Measurements from ENCODE around the gene EFCAB13. TPM values are rescaled to one million over a fixed set of nuclear protein-coding genes. Genes with fewer than 3 reads are reported as not detected.
"Not testable (repeated sequence)": the region's sequence is repeated elsewhere in the genome, so short reads cannot be mapped to it uniquely, and the experiment has no call there.

The EFCAB13 gene
- total RNA-seq, 1 donor from 2014 or later = 5.2 TPM

GRCh38 chr17:47404875-47405274 is 81.1 kb downstream of the EFCAB13 start:
- no peaks in the 10 kb centered on the region for H3K27me3 Mint-ChIP-seq
- H3K4me1 Mint-ChIP-seq (ENCODE audit: low read depth) = peaks cover 7% of the 10 kb centered on the region
- TF ChIP-seq, protein P1, sequence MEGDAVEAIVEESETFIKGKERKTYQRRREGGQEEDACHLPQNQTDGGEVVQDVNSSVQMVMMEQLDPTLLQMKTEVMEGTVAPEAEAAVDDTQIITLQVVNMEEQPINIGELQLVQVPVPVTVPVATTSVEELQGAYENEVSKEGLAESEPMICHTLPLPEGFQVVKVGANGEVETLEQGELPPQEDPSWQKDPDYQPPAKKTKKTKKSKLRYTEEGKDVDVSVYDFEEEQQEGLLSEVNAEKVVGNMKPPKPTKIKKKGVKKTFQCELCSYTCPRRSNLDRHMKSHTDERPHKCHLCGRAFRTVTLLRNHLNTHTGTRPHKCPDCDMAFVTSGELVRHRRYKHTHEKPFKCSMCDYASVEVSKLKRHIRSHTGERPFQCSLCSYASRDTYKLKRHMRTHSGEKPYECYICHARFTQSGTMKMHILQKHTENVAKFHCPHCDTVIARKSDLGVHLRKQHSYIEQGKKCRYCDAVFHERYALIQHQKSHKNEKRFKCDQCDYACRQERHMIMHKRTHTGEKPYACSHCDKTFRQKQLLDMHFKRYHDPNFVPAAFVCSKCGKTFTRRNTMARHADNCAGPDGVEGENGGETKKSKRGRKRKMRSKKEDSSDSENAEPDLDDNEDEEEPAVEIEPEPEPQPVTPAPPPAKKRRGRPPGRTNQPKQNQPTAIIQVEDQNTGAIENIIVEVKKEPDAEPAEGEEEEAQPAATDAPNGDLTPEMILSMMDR (IDR thresholded peaks at IDR 0.05; ENCODE audit: unreplicated experiment) = no peak
- no peaks in the 10 kb centered on the region for H3K9me3 Mint-ChIP-seq (ENCODE audit: low read depth)
- H3K4me3 Mint-ChIP-seq (ENCODE audit: low read depth) = no peak overlapping the region
- H3K27ac Mint-ChIP-seq = no peak overlapping the region
- no peak for DNase-seq (ENCODE audit: low spot score, unreplicated experiment)
- no peaks in the 10 kb centered on the region for H3K36me3 Mint-ChIP-seq (ENCODE audit: insufficient read depth)

GRCh38 chr17:47413872-47414271 is 90.1 kb downstream of the EFCAB13 start:
- TF ChIP-seq, protein P1 (IDR thresholded peaks at IDR 0.05; ENCODE audit: unreplicated experiment) = no peak
- H3K9me3 Mint-ChIP-seq (ENCODE audit: low read depth) = no peaks in the 10 kb centered on the region
- no peak overlapping the region for H3K27ac Mint-ChIP-seq
- H3K4me3 Mint-ChIP-seq (ENCODE audit: low read depth) = no peak overlapping the region
- no peak for DNase-seq (ENCODE audit: low spot score, unreplicated experiment)
- H3K36me3 Mint-ChIP-seq (ENCODE audit: insufficient read depth) = peaks cover 2% of the 10 kb centered on the region
- H3K27me3 Mint-ChIP-seq = no peaks in the 10 kb centered on the region
- H3K4me1 Mint-ChIP-seq (ENCODE audit: low read depth) = no peaks in the 10 kb centered on the region

DNA sequence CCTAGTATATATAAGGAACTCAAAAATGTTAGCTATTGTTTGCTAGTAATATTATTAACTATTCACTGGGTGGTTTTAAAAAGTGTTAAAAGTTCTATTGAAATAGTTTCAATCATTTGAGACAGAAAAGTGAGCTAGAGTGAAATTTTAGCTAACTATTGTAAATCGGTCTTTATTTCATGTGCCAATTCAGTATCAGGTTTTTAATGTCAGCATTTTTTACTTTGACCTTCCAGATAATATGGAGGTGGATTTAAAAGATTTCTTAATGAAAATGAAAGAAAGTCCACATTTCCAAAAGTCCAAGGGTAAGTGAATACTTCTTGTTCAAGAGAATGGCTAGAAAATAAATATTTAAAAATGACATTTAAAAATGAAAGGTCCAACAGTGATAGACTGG is 90.9 kb downstream of the EFCAB13 start:
- TF ChIP-seq, protein P1 (IDR thresholded peaks at IDR 0.05; ENCODE audit: unreplicated experiment) = no peak
- H3K36me3 Mint-ChIP-seq (ENCODE audit: insufficient read depth) = peaks cover 2% of the 10 kb centered on the region
- H3K27me3 Mint-ChIP-seq = no peaks in the 10 kb centered on the region
- H3K4me3 Mint-ChIP-seq (ENCODE audit: low read depth) = no peak overlapping the region
- no peak overlapping the region for H3K27ac Mint-ChIP-seq
- no peaks in the 10 kb centered on the region for H3K4me1 Mint-ChIP-seq (ENCODE audit: low read depth)
- H3K9me3 Mint-ChIP-seq (ENCODE audit: low read depth) = no peaks in the 10 kb centered on the region
- DNase-seq (ENCODE audit: low spot score, unreplicated experiment) = no peak

- Mint-ChIP-seq H3K9me3 (ENCODE audit: low read depth) (peaks cover 8% of the 10 kb centered on the region), H3K27ac (no peak overlapping the region), H3K27me3 (peaks cover 25% of the 10 kb centered on the region), H3K4me1 (ENCODE audit: low read depth) (peaks cover 2% of the 10 kb centered on the region), H3K36me3 (ENCODE audit: insufficient read depth) (peaks cover 19% of the 10 kb centered on the region), H3K4me3 (ENCODE audit: low read depth) (peak overlapping the region; percentile 72)
- TF ChIP-seq, protein P1 (IDR thresholded peaks at IDR 0.05; ENCODE audit: unreplicated experiment) = no peak
- peak; percentile 31 for DNase-seq (ENCODE audit: low spot score, unreplicated experiment)
Measured at GRCh38 chr17:47423406-47424295, 99.9 kb downstream of the EFCAB13 start.

DNA sequence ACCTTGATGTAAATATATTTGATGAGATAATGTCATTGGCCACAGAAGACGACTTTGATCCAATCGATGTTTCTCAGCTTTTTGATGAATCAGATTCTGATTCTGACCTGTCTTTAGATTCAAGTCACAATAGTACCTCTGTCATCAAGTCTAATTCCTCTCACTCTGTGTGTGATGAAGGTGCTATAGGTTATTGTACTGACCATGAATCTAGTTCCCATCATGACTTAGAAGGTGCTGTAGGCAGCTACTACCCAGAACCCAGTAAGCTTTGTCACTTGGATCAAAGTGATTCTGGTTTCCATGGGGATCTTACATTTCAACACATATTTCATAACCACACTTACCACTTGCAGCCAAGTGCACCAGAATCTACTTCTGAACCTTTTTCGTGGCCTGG is 101.5 kb downstream of the EFCAB13 start:
- not testable (repeated sequence) for H3K9me3 Mint-ChIP-seq (ENCODE audit: low read depth); DNase-seq (ENCODE audit: low spot score, unreplicated experiment); H3K27ac Mint-ChIP-seq; H3K4me3 Mint-ChIP-seq (ENCODE audit: low read depth); H3K4me1 Mint-ChIP-seq (ENCODE audit: low read depth)
- H3K36me3 Mint-ChIP-seq (ENCODE audit: insufficient read depth) = peaks cover 19% of the 10 kb centered on the region
- H3K27me3 Mint-ChIP-seq = peaks cover 25% of the 10 kb centered on the region

GRCh38 chr17:47425887-47426635 is 102.3 kb downstream of the EFCAB13 start:
- not testable (repeated sequence) for H3K4me3 Mint-ChIP-seq (ENCODE audit: low read depth); DNase-seq (ENCODE audit: low spot score, unreplicated experiment); H3K27ac Mint-ChIP-seq; H3K9me3 Mint-ChIP-seq (ENCODE audit: low read depth); H3K4me1 Mint-ChIP-seq (ENCODE audit: low read depth)
- Mint-ChIP-seq H3K36me3 (ENCODE audit: insufficient read depth) (peaks cover 19% of the 10 kb centered on the region), H3K27me3 (peaks cover 25% of the 10 kb centered on the region)

Measured in progenitor cell of endocrine pancreas (in vitro differentiated cells).